OCI-LY7 (cell line): ENCODE measurements around the gene NPAS2. TPM values are rescaled to one million over a fixed set of nuclear protein-coding genes. Genes with fewer than 3 reads are reported as not detected.

Experiments
- BruUV-seq: library from RNA; stranded (reverse); fragments of 400-500 nt; replicated peaks from 2 replicates; lab custom pipeline; 2021; lab: Mats Ljungman, UMichigan
- CTCF ChIA-PET: fragments of 300-600 bp; sonication (Branson Sonifier 250); formaldehyde crosslinking; loops from one replicate; lab custom pipeline; 2022; ENCODE audit warnings: antibody characterized with exemption; ENCODE audit not compliant: unreplicated experiment; lab: Charles Lee
- POLR2A ChIA-PET: fragments of 300-600 bp; sonication (Branson Sonifier 250); formaldehyde crosslinking; loops from one replicate; lab custom pipeline; 2022; ENCODE audit warnings: antibody characterized with exemption; lab: Charles Lee
- DNase-seq: peaks from one replicate; pipeline ENCODE4 v3.0.0-alpha.2; 2015; ENCODE audit warnings: low spot score
- H2AFZ ChIP-seq: fragments of 200-600 bp; sonication (generic), shearing (Covaris generic); 2 replicates; pipeline ENCODE4 v1.6.1; 2014; ENCODE audit warnings: mild to moderate bottlenecking, antibody characterized with exemption, low read length, moderate library complexity
- H3K27ac ChIP-seq: fragments of 200-600 bp; sonication (generic); 2 replicates; pipeline ENCODE4 v1.5.1; 2014; ENCODE audit warnings: mixed run types, low read depth, mild to moderate bottlenecking, moderate library complexity, low read length, inconsistent platforms; ENCODE audit not compliant: poor library complexity, severe bottlenecking
- H3K36me3 ChIP-seq: fragments of 200-600 bp; sonication (generic); 2 replicates; pipeline ENCODE4 v1.6.1; 2014; ENCODE audit warnings: mild to moderate bottlenecking, antibody characterized with exemption, low read length, moderate library complexity, mixed read lengths; ENCODE audit not compliant: insufficient read depth
- H3K4me1 ChIP-seq: fragments of 200-600 bp; sonication (generic); 2 replicates; pipeline ENCODE4 v1.5.1; 2014; ENCODE audit warnings: mild to moderate bottlenecking, low read length; ENCODE audit not compliant: insufficient read depth, poor library complexity, severe bottlenecking
- H3K4me2 ChIP-seq: fragments of 200-600 bp; sonication (generic); 2 replicates; pipeline ENCODE4 v1.6.1; 2014; ENCODE audit warnings: mild to moderate bottlenecking, low read length
- H3K4me3 ChIP-seq: fragments of 200-600 bp; sonication (generic); 2 replicates; pipeline ENCODE4 v1.5.1; 2014; ENCODE audit warnings: mild to moderate bottlenecking, low read depth, low read length; ENCODE audit not compliant: poor library complexity, severe bottlenecking
- H3K79me2 ChIP-seq: fragments of 200-600 bp; sonication (generic); 2 replicates; pipeline ENCODE4 v1.6.1; 2016; ENCODE audit warnings: low read depth, mild to moderate bottlenecking, low read length, moderate library complexity, mixed read lengths; ENCODE audit not compliant: insufficient read depth
- H3K9me2 ChIP-seq: fragments of 200-600 bp; sonication (generic); 2 replicates; pipeline ENCODE4 v1.6.1; 2016; ENCODE audit warnings: mild to moderate bottlenecking, low read length, mixed read lengths; ENCODE audit not compliant: insufficient read depth
- H3K9me3 ChIP-seq: fragments of 200-600 bp; sonication (generic); 2 replicates; pipeline ENCODE4 v1.6.1; 2014; ENCODE audit warnings: mild to moderate bottlenecking, mixed run types, low read length, mixed read lengths
- H4K20me1 ChIP-seq: fragments of 200-600 bp; sonication (generic); 2 replicates; pipeline ENCODE4 v1.6.1; 2014; ENCODE audit warnings: mild to moderate bottlenecking, antibody characterized with exemption, low read length, moderate library complexity, mixed read lengths; ENCODE audit not compliant: insufficient read depth
- CTCF ChIP-seq: fragments of 200-600 bp; sonication (generic); conservative IDR thresholded peaks from 2 replicates; pipeline ENCODE4 v1.5.1; 2014; ENCODE audit warnings: mild to moderate bottlenecking, antibody characterized with exemption, low read length, moderate library complexity, mixed read lengths
- EZH2phosphoT487 ChIP-seq: fragments of 200-600 bp; sonication (generic); IDR thresholded peaks from 2 replicates; pipeline ENCODE4 v1.6.1; 2018; ENCODE audit warnings: low read depth, borderline replicate concordance, mild to moderate bottlenecking, mixed run types, antibody characterized with exemption, low read length, moderate library complexity, mixed read lengths
- intact Hi-C: fragments of 100-400 bp; cut with micrococcal nuclease; formaldehyde crosslinking; loops from one replicate; pipeline ENCODE4 v1.10.0; 2022; ENCODE audit not compliant: unreplicated experiment
- total RNA-seq, 2 experiments: library from RNA; depleted of rRNA in 1 of 2; stranded (reverse); fragments of >200 nt in 1 of 2; shearing (Covaris generic) in 1 of 2; gene quantifications; 2 replicates each; pipeline ENCODE4 v1.2.3, GENCODE V29; 2014 to 2022

Gene NPAS2
- total RNA-seq, 2 experiments from 2014 or later = not detected

- CTCF ChIA-PET = interaction anchor here (0.9 kb wide), 1 partner anchor 9 kb away, joined by 3 read pairs; no protein-coding TSS in a partner anchor
Observed at GRCh38 chr2:101012054-101012705, 192.2 kb downstream of the NPAS2 start.

GRCh38 chr2:101012706-101013181 is 192.8 kb downstream of the NPAS2 start:
- no peak overlapping the region for H3K4me3 ChIP-seq
- CTCF ChIA-PET = interaction anchor here (0.9 kb wide), 1 partner anchor 9 kb away, joined by 3 read pairs; no protein-coding TSS in a partner anchor
- H3K4me1 ChIP-seq = no peaks in the 10 kb centered on the region
- no TSS peak for BruUV-seq
- DNase-seq = peak; percentile 47
- no peak overlapping the region for H3K27ac ChIP-seq
- no peaks in the 10 kb centered on the region for H3K9me2 ChIP-seq
- no peaks in the 10 kb centered on the region for H3K79me2 ChIP-seq
- no peak overlapping the region for H2AFZ ChIP-seq
- H3K36me3 ChIP-seq = peaks cover 73% of the 10 kb centered on the region
- no peak overlapping the region for H3K4me2 ChIP-seq
- intact Hi-C loops = loop anchor here (1.0 kb wide), 1 partner anchor 140 kb away; no protein-coding TSS in a partner anchor
- no peaks in the 10 kb centered on the region for H3K9me3 ChIP-seq
- peaks cover 2% of the 10 kb centered on the region for H4K20me1 ChIP-seq
- peak; percentile 92 for TF ChIP-seq CTCF
- no peak for TF ChIP-seq EZH2phosphoT487
- POLR2A ChIA-PET = interaction anchor here (1.4 to 1.5 kb wide), 2 partner anchors 10 to 13 kb away, joined by 3 to 5 read pairs; partner anchors contain the start of gene RPL31

More at GRCh38 chr2:101012054-101012705, 192.2 kb downstream of the NPAS2 start:
- DNase-seq = no peak
- TF ChIP-seq EZH2phosphoT487 (no peak), CTCF (no peak)
- no peaks in the 10 kb centered on the region for H3K4me1 ChIP-seq
- POLR2A ChIA-PET = interaction anchor here (1.4 kb wide), 1 partner anchor 10 kb away, joined by 5 read pairs; the partner anchor contains the start of gene RPL31
- H3K79me2 ChIP-seq = peaks cover 4% of the 10 kb centered on the region; the same call in 1 of the 2 replicates
- H3K9me2 ChIP-seq = no peaks in the 10 kb centered on the region
- intact Hi-C loops = loop anchor here (1.0 kb wide), 1 partner anchor 140 kb away; no protein-coding TSS in a partner anchor
- peaks cover 7% of the 10 kb centered on the region for H4K20me1 ChIP-seq
- H3K4me2 ChIP-seq = no peak overlapping the region
- no peak overlapping the region for H2AFZ ChIP-seq
- no peak overlapping the region for H3K27ac ChIP-seq
- no TSS peak for BruUV-seq
- H3K4me3 ChIP-seq = no peak overlapping the region
- H3K9me3 ChIP-seq = no peaks in the 10 kb centered on the region
- H3K36me3 ChIP-seq = peaks cover 79% of the 10 kb centered on the region
